Skeletal muscle tissue (tissue), 4 donors: Measurements from ENCODE around the gene KDM5A. TPM values are rescaled to one million over a fixed set of nuclear protein-coding genes. Genes with fewer than 3 reads are reported as not detected.
"Not testable (repeated sequence)": the region's sequence is repeated elsewhere in the genome, so short reads cannot be mapped to it uniquely, and the experiment has no call there.

Source experiments
- H3K27ac ChIP-seq: one replicate; pipeline ENCODE4 v1.7.0; 2013; ENCODE audit warnings: mild to moderate bottlenecking, low read depth, low read length, inconsistent platforms
- H3K27me3 ChIP-seq, 3 donors: one replicate each; pipeline ENCODE4 v1.7.0; 2013; ENCODE audit warnings: low read length in 3 of 3; ENCODE audit not compliant: control insufficient read depth in 3 of 3, insufficient read depth in 3 of 3
- H3K36me3 ChIP-seq, 3 donors: one replicate each; pipeline ENCODE4 v1.7.0; 2013; ENCODE audit warnings: low read length in 3 of 3; ENCODE audit not compliant: control insufficient read depth in 3 of 3, insufficient read depth in 3 of 3
- H3K4me1 ChIP-seq, 3 donors: one replicate each; pipeline ENCODE4 v1.7.0; 2013; ENCODE audit warnings: low read length in 3 of 3, mild to moderate bottlenecking in 3 of 3; ENCODE audit not compliant: control insufficient read depth in 3 of 3, insufficient read depth in 3 of 3
- H3K4me3 ChIP-seq, 3 donors: one replicate each; pipeline ENCODE4 v1.7.0; 2013; ENCODE audit warnings: low read length in 3 of 3
- H3K9ac ChIP-seq, 3 donors: one replicate each; pipeline ENCODE4 v1.7.0; 2013; ENCODE audit warnings: low read length in 3 of 3, mild to moderate bottlenecking in 3 of 3, moderate library complexity in 2 of 3, low read depth in 1 of 3
- H3K9me3 ChIP-seq, 3 donors: one replicate each; pipeline ENCODE4 v1.7.0; 2013; ENCODE audit warnings: low read length in 3 of 3; ENCODE audit not compliant: control insufficient read depth in 3 of 3
- total RNA-seq: library from RNA; depleted of rRNA; stranded (reverse); fragments of >200 nt; gene quantifications from one replicate; pipeline ENCODE4 v1.2.3, GENCODE V29; 2014
- donor health status: Osteomylitis.

KDM5A gene
- total RNA-seq, 1 donor from 2014 or later = 36.0 TPM

GRCh38 chr12:237026-237815 lies 151.9 kb downstream of the KDM5A start:
- H3K4me3 ChIP-seq = no peak overlapping the region
- H3K4me1 ChIP-seq = peaks cover 17 to 20% (median 17%) of the 10 kb centered on the region in 3 donors
- no peak overlapping the region for H3K27ac ChIP-seq
- H3K27me3 ChIP-seq = peaks cover 0 to 6% (median 0%) of the 10 kb centered on the region in 3 donors
- peaks cover 0 to 2% (median 0%) of the 10 kb centered on the region in 3 donors for H3K9me3 ChIP-seq
- H3K9ac ChIP-seq = no peak overlapping the region
- no peaks in the 10 kb centered on the region for H3K36me3 ChIP-seq

GRCh38 chr12:236445-236844 lies 152.7 kb downstream of the KDM5A start:
- Histone ChIP-seq H3K9me3 (peaks cover 0 to 2% (median 0%) of the 10 kb centered on the region in 3 donors), H3K27ac (no peak overlapping the region), H3K4me3 (no peak overlapping the region), H3K4me1 (peaks cover 19 to 27% (median 19%) of the 10 kb centered on the region in 3 donors), H3K9ac (no peak overlapping the region), H3K27me3 (peaks cover 0 to 2% (median 0%) of the 10 kb centered on the region in 3 donors), H3K36me3 (no peaks in the 10 kb centered on the region)

- H3K27me3 ChIP-seq, H3K9ac ChIP-seq, H3K4me3 ChIP-seq, H3K9me3 ChIP-seq, H3K36me3 ChIP-seq, H3K27ac ChIP-seq: not testable (repeated sequence)
- peaks cover 19 to 31% (median 19%) of the 10 kb centered on the region in 3 donors for H3K4me1 ChIP-seq
These were observed 153.2 kb downstream of the KDM5A start for GRCh38 chr12:235967-236366.

- Histone ChIP-seq H3K4me1 (peaks cover 19 to 33% (median 19%) of the 10 kb centered on the region in 3 donors), H3K27ac (no peak overlapping the region), H3K9ac (no peak overlapping the region), H3K27me3 (peaks cover 0 to 4% (median 0%) of the 10 kb centered on the region in 3 donors), H3K4me3 (no peak overlapping the region), H3K36me3 (no peaks in the 10 kb centered on the region), H3K9me3 (peaks cover 0 to 2% (median 0%) of the 10 kb centered on the region in 3 donors)
These were observed 154.2 kb downstream of the KDM5A start for GRCh38 chr12:234891-235415.

- peaks cover 0 to 4% (median 0%) of the 10 kb centered on the region in 3 donors for H3K27me3 ChIP-seq
- peak overlapping the region; percentile 59 for H3K27ac ChIP-seq
- H3K9me3 ChIP-seq = peaks cover 0 to 2% (median 0%) of the 10 kb centered on the region in 3 donors
- H3K4me1 ChIP-seq = peaks cover 19 to 36% (median 19%) of the 10 kb centered on the region in 3 donors
- no peaks in the 10 kb centered on the region for H3K36me3 ChIP-seq
- peak overlapping the region in 1 of 3 donors; percentile 17 for H3K4me3 ChIP-seq
- no peak overlapping the region for H3K9ac ChIP-seq
These were observed 155.1 kb downstream of the KDM5A start for GRCh38 chr12:234019-234418.

- peaks cover 0 to 4% (median 0%) of the 10 kb centered on the region in 3 donors for H3K27me3 ChIP-seq
- H3K4me3 ChIP-seq = peak overlapping the region in 2 of 3 donors; percentile 17 to 43
- no peaks in the 10 kb centered on the region for H3K36me3 ChIP-seq
- H3K4me1 ChIP-seq = peaks cover 19 to 36% (median 19%) of the 10 kb centered on the region in 3 donors
- H3K27ac ChIP-seq = peak overlapping the region; percentile 59
- H3K9ac ChIP-seq = peak overlapping the region in 1 of 3 donors; percentile 7
- peaks cover 0 to 2% (median 0%) of the 10 kb centered on the region in 3 donors for H3K9me3 ChIP-seq
These were observed 155.5 kb downstream of the KDM5A start for GRCh38 chr12:233615-233968.

- H3K27ac ChIP-seq = peak overlapping the region; percentile 59
- H3K4me1 ChIP-seq = peaks cover 19 to 36% (median 19%) of the 10 kb centered on the region in 3 donors
- peaks cover 0 to 4% (median 0%) of the 10 kb centered on the region in 3 donors for H3K27me3 ChIP-seq
- peak overlapping the region; percentile 43 to 63 (median 46) for H3K4me3 ChIP-seq
- peaks cover 0 to 2% (median 0%) of the 10 kb centered on the region in 3 donors for H3K9me3 ChIP-seq
- no peaks in the 10 kb centered on the region for H3K36me3 ChIP-seq
- H3K9ac ChIP-seq = peak overlapping the region; percentile 7 to 79 (median 19)
These were observed 156.1 kb downstream of the KDM5A start for GRCh38 chr12:232731-233614.

- Histone ChIP-seq H3K27me3 (peaks cover 2 to 3% (median 3%) of the 10 kb centered on the region in 3 donors), H3K9ac (no peak overlapping the region), H3K4me3 (no peak overlapping the region), H3K27ac (no peak overlapping the region), H3K4me1 (peaks cover 19 to 36% (median 19%) of the 10 kb centered on the region in 3 donors), H3K36me3 (no peaks in the 10 kb centered on the region), H3K9me3 (peaks cover 0 to 2% (median 0%) of the 10 kb centered on the region in 3 donors)
These were observed 158.0 kb downstream of the KDM5A start for GRCh38 chr12:230925-231671.
